ENCODE results near the gene PFN3.
"Not testable (repeated sequence)": the region's sequence is repeated elsewhere in the genome, so short reads cannot be mapped to it uniquely, and the experiment has no call there.

The PFN3 gene

GRCh38 chr5:177377851-177378776, 22.3 kb downstream of the PFN3 start:
- no peak for FAIRE-seq
- DNase-seq (ENCODE audit: insufficient read length, low spot score), result no peak

DNA sequence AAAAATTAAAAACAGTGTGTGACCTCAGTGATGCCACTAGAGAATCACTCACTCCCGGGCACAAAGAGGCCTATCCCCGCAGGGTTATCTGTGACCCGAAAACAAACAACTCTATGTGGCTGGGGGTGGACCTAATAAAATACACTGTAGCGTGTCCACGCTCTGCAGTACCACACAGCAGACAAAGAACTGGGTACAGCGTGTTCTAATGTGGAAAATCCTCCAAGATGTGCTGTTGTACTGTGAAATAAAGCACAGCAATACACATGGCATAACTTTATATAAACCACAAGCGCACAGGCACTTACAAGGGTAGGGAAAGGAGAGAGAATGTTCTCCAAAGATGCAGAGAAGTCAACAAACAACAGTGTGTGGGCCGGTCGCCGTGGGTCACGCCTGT, 24.4 kb downstream of the PFN3 start:
- no peak for DNase-seq (ENCODE audit: insufficient read length, low spot score)
- no peak for FAIRE-seq

GRCh38 chr5:177375516-177375915, 24.9 kb downstream of the PFN3 start:
- FAIRE-seq; DNase-seq (ENCODE audit: insufficient read length, low spot score): not testable (repeated sequence)

- no peak for FAIRE-seq
- no peak for DNase-seq (ENCODE audit: insufficient read length, low spot score)
These were observed 26.2 kb downstream of the PFN3 start for GRCh38 chr5:177374211-177374610.

DNA sequence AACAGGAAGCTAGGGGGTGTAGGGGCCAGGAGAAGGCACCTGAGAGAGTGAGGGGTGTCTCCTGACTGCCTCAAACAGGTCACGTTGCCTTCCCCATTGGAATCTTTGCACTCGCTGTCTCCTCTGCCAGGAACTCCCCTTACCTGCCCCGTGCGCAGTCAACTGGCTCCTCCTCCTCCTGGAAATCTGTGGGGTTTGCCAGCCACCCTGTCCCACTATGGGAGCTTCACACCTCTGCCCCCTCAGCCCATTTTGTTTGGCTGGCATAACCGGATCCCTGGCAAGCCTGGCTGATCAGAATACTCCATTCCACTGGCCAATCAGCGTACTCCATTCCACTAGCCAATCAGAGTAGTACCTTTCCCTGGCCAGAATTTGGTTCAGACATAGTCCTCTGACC, 26.7 kb downstream of the PFN3 start:
- DNase-seq (ENCODE audit: insufficient read length, low spot score) (no peak), FAIRE-seq (no peak)

DNA sequence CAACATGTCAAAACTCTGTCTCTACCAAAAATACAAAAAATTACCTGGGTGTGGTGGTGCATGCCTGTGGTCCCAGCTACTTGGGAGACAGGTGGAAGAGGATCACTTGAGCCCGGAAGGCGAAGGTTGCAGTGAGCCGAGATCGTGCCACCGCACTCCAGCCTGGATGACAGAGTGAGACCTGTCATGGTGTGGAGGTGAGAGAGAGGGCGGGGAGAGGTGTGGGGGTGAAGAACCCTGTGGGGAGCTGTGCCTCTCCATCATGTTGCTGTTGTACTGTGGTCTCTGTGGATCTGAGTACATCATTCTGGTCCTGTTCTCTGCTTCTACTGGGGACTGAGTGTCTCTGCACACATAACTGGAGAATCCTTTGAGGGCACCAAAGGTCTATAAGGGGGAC, 27.6 kb downstream of the PFN3 start:
- DNase-seq (ENCODE audit: insufficient read length, low spot score), result no peak
- no peak for FAIRE-seq

- FAIRE-seq (no peak), DNase-seq (ENCODE audit: insufficient read length, low spot score) (no peak)
These were observed 28.2 kb downstream of the PFN3 start for GRCh38 chr5:177372034-177372896.

DNA sequence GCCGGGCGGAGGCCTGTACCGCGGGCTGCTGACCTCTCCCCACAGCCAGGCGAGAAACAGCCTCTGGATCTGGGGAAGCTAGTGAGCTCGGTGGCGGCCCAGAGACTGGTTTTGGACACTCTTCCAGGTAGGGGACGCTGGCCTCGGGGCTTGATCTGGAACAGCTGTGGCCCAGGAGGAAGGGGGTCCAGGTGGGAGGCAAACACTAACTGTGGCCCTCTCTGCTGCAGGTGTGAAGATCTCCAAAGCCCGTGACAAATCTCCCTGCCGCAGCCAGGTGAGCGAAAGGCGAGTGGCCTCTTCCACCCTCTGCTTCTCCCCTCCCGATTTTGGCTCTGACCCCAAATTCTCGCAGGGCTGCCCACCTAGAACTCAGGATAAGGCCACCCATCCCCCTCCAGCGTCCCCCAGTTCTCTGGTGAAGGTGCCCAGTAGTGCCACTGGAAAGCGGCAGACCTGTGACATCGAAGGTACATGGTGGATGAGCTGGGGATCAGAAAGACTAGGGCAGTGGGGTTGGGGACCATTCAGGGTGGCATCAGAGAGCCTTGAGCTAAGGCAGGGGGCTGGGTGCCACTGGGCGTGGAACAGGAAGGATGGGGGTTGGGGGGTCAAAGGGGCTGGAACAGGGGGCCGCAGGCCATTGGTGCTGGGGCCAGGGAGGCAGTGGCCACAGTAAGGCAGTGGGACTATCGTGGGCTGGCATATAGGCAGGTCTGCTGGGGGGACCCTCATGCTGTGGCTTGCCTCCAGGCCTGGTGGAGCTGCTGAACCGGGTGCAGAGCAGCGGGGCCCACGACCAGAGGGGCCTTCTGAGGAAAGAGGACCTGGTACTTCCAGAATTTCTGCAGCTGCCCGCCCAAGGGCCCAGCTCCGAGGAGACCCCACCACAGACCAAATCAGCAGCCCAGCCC, 29.1 kb downstream of the PFN3 start:
- FAIRE-seq, result no peak

GRCh38 chr5:177370488-177371119, 29.9 kb downstream of the PFN3 start:
- DNase-seq (ENCODE audit: insufficient read length, low spot score) (peak; percentile 92), FAIRE-seq (peak; percentile 93)

More for the DNA sequence above, 29.1 kb downstream of the PFN3 start:
- DNase-seq (ENCODE audit: insufficient read length, low spot score), result no peak

GRCh38 chr5:177369645-177370440, 30.6 kb downstream of the PFN3 start:
- DNase-seq (ENCODE audit: insufficient read length, low spot score), result no peak

GRCh38 chr5:177368869-177369644, 31.4 kb downstream of the PFN3 start:
- FAIRE-seq, result peak; percentile 48
- DNase-seq (ENCODE audit: insufficient read length, low spot score), result peak; percentile 64

More at GRCh38 chr5:177369645-177370440, 30.6 kb downstream of the PFN3 start:
- no peak for FAIRE-seq

GRCh38 chr5:177367981-177368868, 32.2 kb downstream of the PFN3 start:
- peak; percentile 20 for FAIRE-seq

DNA sequence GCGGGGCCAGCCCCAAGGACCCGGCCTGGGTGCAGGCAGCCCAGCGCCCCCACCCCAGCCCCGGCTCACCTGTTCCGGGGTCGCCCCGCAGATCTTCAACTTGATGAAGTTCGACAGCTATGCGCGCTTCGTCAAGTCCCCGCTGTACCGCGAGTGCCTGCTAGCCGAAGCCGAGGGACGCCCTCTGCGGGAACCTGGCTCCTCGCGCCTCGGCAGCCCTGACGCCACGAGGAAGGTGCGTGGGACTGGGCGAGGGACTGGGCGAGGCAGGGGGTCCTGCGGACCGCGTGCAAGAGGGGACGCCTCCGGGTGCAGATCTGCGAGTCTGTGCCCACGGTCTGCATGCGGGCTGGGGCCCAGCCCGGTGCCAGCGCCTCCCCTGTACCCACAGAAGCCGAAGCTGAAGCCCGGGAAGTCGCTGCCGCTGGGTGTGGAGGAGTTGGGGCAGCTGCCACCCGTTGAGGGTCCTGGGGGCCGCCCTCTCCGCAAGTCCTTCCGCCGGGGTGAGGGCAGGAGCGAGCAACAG, 33.1 kb downstream of the PFN3 start:
- no peak for FAIRE-seq
- no peak for DNase-seq (ENCODE audit: insufficient read length, low spot score)

More at GRCh38 chr5:177367981-177368868, 32.2 kb downstream of the PFN3 start:
- no peak for DNase-seq (ENCODE audit: insufficient read length, low spot score)

- DNase-seq (ENCODE audit: insufficient read length, low spot score) (no peak), FAIRE-seq (no peak)
These were observed 33.7 kb downstream of the PFN3 start for GRCh38 chr5:177366528-177367322.

DNA sequence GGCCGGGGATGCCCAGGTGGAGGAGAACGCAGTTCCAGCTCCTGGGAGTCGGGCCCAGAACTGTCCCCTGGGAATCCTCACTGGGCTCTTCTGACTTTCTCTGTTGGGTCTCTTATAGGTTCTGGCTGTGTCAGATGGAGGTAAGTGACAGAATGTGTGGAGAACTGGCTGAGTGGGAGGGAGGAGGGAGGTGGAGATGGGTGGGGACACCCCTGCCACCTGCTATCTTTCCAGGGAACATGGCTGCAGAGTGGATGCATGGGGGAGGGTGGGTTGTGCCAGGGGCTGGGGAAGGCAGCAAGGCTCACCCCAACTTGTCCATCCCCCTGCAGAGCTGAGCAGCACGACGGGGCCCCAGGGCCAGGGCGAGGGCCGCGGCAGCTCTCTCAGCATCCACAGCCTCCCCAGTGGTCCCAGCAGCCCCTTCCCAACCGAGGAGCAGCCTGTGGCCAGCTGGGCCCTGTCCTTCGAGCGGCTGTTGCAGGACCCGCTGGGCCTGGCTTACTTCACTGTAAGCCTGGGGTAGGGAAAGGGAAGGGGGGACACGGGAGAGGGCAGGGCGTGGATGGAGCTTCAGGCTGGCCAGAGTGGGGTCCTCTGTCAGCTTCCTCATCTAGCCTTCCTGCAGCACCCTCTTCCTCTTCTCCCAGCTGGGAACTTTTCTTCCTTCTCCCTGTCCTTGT, 34.5 kb downstream of the PFN3 start:
- no peak for FAIRE-seq
- DNase-seq (ENCODE audit: insufficient read length, low spot score), result no peak

Data from HTR-8/SVneo (cell line).